ENCODE measurements around the gene SCG3. TPM values are rescaled to one million over a fixed set of nuclear protein-coding genes. Genes with fewer than 3 reads are reported as not detected.

SCG3 gene
- total RNA-seq, 2 experiments from 2014 or later: not detected

DNA sequence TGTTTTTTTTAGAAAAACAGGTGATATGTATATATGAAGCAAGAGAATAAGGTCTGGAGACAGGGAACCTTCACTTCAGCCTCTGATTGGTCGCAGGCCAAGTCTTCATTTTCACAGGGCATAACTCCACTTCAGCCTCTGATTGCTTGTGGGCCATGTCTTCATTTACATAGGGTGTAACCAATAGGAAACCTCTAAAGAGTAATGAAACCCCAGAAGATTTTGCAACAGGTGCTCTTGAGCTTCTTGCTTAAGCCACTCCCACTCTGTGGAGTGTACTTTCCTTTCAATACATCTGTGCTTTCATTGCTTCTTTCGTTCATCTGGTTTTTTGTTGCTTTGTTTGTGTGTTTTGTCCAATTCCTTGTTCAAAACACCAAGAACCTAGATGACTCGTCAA is 22.6 kb upstream of the SCG3 start:
- no peaks in the 10 kb centered on the region for H3K36me3 Mint-ChIP-seq (ENCODE audit: low read depth)
- H3K4me1 Mint-ChIP-seq (ENCODE audit: low read depth): no peaks in the 10 kb centered on the region
- intact Hi-C loops (cut with micrococcal nuclease): no loop called here
- H3K9me3 Mint-ChIP-seq: no peaks in the 10 kb centered on the region
- DNase-seq: no peak
- H3K27ac Mint-ChIP-seq: no peak overlapping the region
- H3K27me3 Mint-ChIP-seq: peaks cover 2% of the 10 kb centered on the region
- CTCF ChIA-PET: interaction anchor here (0.6 to 6.8 kb wide), 5 partner anchors 8 to 117 kb away, joined by 3 to 59 read pairs (median 4); no protein-coding TSS in a partner anchor
- TF ChIP-seq, protein P1, sequence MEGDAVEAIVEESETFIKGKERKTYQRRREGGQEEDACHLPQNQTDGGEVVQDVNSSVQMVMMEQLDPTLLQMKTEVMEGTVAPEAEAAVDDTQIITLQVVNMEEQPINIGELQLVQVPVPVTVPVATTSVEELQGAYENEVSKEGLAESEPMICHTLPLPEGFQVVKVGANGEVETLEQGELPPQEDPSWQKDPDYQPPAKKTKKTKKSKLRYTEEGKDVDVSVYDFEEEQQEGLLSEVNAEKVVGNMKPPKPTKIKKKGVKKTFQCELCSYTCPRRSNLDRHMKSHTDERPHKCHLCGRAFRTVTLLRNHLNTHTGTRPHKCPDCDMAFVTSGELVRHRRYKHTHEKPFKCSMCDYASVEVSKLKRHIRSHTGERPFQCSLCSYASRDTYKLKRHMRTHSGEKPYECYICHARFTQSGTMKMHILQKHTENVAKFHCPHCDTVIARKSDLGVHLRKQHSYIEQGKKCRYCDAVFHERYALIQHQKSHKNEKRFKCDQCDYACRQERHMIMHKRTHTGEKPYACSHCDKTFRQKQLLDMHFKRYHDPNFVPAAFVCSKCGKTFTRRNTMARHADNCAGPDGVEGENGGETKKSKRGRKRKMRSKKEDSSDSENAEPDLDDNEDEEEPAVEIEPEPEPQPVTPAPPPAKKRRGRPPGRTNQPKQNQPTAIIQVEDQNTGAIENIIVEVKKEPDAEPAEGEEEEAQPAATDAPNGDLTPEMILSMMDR (IDR thresholded peaks at IDR 0.05): no peak
- H3K4me3 Mint-ChIP-seq: no peak overlapping the region
- POLR2A ChIA-PET: no interaction called here
- no peak for ATAC-seq

DNA sequence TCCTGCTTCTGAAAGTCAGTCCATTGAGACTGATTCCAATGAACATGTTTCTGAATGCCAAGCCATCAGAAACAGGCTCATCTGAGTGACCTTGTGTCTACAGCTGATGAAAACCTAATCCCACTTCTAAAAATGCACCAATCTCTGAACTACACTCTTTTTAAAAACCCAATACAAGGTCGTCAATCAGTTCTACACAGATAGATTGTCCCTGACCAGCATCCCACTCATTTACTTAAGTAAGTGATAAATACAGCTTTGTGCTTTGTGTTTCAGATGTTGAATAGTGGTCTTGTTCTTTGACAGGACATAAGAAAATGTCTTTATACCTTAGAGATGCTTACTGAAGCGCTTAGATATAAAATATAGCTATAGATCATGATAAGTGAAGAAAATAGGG is 20.2 kb upstream of the SCG3 start:
- H3K9me3 Mint-ChIP-seq: no peaks in the 10 kb centered on the region
- no peak overlapping the region for H3K27ac Mint-ChIP-seq

DNA sequence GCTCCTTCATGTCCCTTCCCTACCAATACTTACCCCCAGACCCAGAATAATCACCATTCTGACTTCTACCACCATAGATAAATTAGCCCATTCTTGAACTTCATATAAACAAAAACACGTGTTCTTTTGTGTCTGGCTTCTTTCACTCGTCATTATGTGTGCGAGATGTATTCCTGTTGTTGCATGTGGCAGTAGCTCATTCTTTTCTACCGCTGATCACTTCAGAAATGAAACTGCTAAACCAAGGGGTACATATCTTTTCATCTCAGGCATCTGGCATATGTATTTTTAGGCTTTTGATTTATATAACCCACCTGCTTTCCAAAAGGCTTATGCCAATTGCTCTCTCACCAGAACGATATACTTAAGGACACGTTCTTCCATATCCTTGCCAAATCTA is 13.8 kb upstream of the SCG3 start:
- peaks cover 16% of the 10 kb centered on the region for H3K27me3 Mint-ChIP-seq
- CTCF ChIA-PET: no interaction called here

More for the DNA sequence above, 20.2 kb upstream of the SCG3 start:
- ATAC-seq: no peak
- ChIA-PET POLR2A (no interaction called here), CTCF (interaction anchor here (0.9 to 1.1 kb wide), 2 partner anchors 11 to 115 kb away, joined by 5 to 9 read pairs; no protein-coding TSS in a partner anchor)
- intact Hi-C loops (cut with micrococcal nuclease): no loop called here
- TF ChIP-seq, protein P1 (IDR thresholded peaks at IDR 0.05): no peak
- Mint-ChIP-seq H3K4me3 (no peak overlapping the region), H3K36me3 (ENCODE audit: low read depth) (no peaks in the 10 kb centered on the region), H3K4me1 (ENCODE audit: low read depth) (no peaks in the 10 kb centered on the region), H3K27me3 (peaks cover 2% of the 10 kb centered on the region)
- no peak for DNase-seq

DNA sequence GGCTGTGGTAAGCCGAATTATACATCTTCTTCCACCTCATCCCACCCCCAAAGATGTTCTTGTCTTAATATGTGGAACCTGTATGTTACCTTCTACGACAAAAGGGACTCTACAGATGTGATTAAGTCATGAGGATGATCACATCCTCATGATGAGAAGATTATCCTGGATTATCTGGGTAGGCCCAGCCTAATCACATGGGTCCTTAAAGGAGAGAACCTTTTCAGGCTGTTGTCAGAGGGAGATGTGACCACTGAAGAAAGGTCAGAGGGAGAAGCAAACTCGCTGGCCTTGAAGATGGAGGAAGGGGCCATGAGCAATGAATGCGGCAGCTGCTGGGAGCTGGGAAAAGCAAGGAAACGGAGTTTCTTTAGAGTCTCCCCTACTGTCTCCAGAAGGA is 12.9 kb upstream of the SCG3 start:
- ATAC-seq (no peak), DNase-seq (no peak)
- H3K36me3 Mint-ChIP-seq (ENCODE audit: low read depth): no peaks in the 10 kb centered on the region
- ChIA-PET POLR2A (no interaction called here), CTCF (no interaction called here)
- TF ChIP-seq, protein P1 (IDR thresholded peaks at IDR 0.05): no peak
- no peaks in the 10 kb centered on the region for H3K9me3 Mint-ChIP-seq
- no peak overlapping the region for H3K27ac Mint-ChIP-seq
- H3K4me3 Mint-ChIP-seq: no peak overlapping the region
- H3K27me3 Mint-ChIP-seq: peaks cover 16% of the 10 kb centered on the region
- intact Hi-C loops (cut with micrococcal nuclease): no loop called here
- H3K4me1 Mint-ChIP-seq (ENCODE audit: low read depth): no peaks in the 10 kb centered on the region

More for the DNA sequence above, 13.8 kb upstream of the SCG3 start:
- TF ChIP-seq, protein P1 (IDR thresholded peaks at IDR 0.05): no peak
- intact Hi-C loops (cut with micrococcal nuclease): no loop called here
- no peak for DNase-seq
- H3K27ac Mint-ChIP-seq: no peak overlapping the region
- no peak for ATAC-seq
- no peaks in the 10 kb centered on the region for H3K36me3 Mint-ChIP-seq (ENCODE audit: low read depth)
- POLR2A ChIA-PET: no interaction called here
- no peaks in the 10 kb centered on the region for H3K9me3 Mint-ChIP-seq
- H3K4me3 Mint-ChIP-seq: no peak overlapping the region
- no peaks in the 10 kb centered on the region for H3K4me1 Mint-ChIP-seq (ENCODE audit: low read depth)

DNA sequence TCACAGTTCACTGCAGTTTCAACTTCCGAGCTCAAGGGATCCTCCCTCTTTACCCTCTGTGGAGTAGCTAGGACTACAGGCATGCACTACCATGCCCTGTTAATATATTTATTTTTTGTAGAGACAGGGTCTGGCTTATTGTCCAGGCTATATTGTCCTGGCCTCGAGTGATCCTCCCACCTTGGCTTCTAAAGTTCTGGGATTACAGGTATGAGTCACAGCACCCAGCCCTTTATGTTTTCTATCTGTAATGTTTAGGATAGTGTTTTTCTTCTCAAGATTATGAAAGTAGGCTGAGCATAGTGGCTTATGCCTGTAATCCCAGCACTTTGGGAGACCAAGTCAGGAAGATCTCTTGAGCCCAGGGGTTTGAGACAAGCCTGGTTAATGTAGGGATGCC is 11.9 kb upstream of the SCG3 start:
- H3K4me3 Mint-ChIP-seq: no peak overlapping the region
- CTCF ChIA-PET: interaction anchor here (1.8 to 2.4 kb wide), 2 partner anchors 19 to 107 kb away, joined by 7 to 12 read pairs; no protein-coding TSS in a partner anchor
- DNase-seq: no peak
- ATAC-seq: no peak
- H3K27me3 Mint-ChIP-seq: peaks cover 16% of the 10 kb centered on the region
- no peaks in the 10 kb centered on the region for H3K9me3 Mint-ChIP-seq
- TF ChIP-seq, protein P1 (IDR thresholded peaks at IDR 0.05): no peak
- intact Hi-C loops (cut with micrococcal nuclease): no loop called here
- no peaks in the 10 kb centered on the region for H3K4me1 Mint-ChIP-seq (ENCODE audit: low read depth)
- POLR2A ChIA-PET: interaction anchor here (0.7 kb wide), 1 partner anchor 10 kb away, joined by 7 read pairs; no protein-coding TSS in a partner anchor
- no peaks in the 10 kb centered on the region for H3K36me3 Mint-ChIP-seq (ENCODE audit: low read depth)
- no peak overlapping the region for H3K27ac Mint-ChIP-seq

All from activated CD8-positive, alpha-beta T cell treated with anti-CD3 and anti-CD28 coated beads for 36 hours (primary cell).